Fibroblast of the aortic adventitia (primary cell): ENCODE results near the gene URB2. TPM values are rescaled to one million over a fixed set of nuclear protein-coding genes. Genes with fewer than 3 reads are reported as not detected.

ENCODE experiments used
- DNase-seq: peaks from one replicate; pipeline ENCODE4 v3.0.0-alpha.2; 2010; ENCODE audit warnings: low read depth
- H3K4me3 ChIP-seq: 2 replicates; pipeline ENCODE4 v1.5.1; 2011; ENCODE audit warnings: low read depth, mild to moderate bottlenecking, control low read depth, low read length, moderate library complexity
- total RNA-seq: library from RNA; depleted of rRNA; stranded (reverse); fragments of >200 nt; gene quantifications from 2 replicates; pipeline ENCODE4 v1.2.3, GENCODE V29; 2012; ENCODE audit warnings: low replicate concordance
- TF ChIP-seq, protein P1 (sequence below): IDR thresholded peaks from 2 replicates; pipeline ENCODE4 v1.5.1; 2011; ENCODE audit warnings: mild to moderate bottlenecking, low read length, control low read depth, inconsistent platforms; ENCODE audit not compliant: insufficient read depth

Gene URB2
- total RNA-seq: 9.6 and 10.7 TPM in 2 replicates

DNA sequence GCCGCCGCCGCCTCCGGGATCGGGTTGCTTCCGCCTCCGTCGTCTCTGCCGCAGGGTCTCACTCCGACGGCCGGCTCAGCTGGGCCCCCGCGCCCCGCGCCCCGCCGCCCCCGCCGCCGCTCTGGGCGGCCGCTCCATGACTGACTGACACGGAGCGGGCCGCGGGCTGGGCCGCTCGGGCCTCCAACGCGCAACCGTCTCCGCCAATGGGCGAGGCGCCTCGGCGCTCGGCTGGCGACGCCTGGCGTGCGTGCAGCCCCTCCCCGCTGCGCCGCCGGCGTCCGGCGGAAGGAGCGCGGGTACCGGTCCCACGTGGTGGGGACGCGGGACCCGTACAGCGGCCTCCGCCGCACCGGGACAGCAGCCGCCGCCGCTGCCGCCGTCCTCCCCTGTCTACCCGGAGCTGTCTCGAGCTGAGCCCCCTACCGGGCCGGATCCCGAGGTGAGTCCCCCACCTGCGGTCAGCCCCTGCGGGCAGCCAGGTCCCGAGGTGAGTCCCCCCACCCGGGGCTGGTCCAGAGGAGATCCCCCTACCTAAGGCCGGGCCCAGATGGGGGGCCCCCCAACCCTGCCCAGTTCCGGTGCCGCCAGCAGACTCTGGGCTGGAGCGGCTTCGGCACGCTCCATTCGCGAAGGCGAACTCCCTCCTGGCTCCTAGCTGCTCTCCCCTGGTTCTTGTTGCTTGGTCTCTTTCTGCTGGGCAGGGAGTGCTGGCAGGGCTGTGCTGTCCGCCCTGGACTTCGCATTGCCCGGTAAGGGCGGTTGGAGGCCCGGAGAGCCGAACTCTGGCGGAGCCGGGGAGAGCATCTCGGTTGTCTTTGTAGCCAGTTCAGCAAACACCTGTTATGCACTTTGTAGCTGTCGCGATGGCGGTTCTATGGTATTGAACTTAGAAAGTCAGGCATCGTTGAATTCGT is at the start of gene URB2, which contains the start of gene TAF5L:
TSS of gene URB2 (plus strand) at position 333 of the 917 bp plus-strand sequence. CDS start 1,387 bp downstream, outside the sequence.
TSS of gene TAF5L (minus strand) at position 208 of the 917 bp plus-strand sequence. CDS start 11,640 bp downstream, outside the sequence.
- DNase-seq: peak; percentile 82
- TF ChIP-seq, protein P1, sequence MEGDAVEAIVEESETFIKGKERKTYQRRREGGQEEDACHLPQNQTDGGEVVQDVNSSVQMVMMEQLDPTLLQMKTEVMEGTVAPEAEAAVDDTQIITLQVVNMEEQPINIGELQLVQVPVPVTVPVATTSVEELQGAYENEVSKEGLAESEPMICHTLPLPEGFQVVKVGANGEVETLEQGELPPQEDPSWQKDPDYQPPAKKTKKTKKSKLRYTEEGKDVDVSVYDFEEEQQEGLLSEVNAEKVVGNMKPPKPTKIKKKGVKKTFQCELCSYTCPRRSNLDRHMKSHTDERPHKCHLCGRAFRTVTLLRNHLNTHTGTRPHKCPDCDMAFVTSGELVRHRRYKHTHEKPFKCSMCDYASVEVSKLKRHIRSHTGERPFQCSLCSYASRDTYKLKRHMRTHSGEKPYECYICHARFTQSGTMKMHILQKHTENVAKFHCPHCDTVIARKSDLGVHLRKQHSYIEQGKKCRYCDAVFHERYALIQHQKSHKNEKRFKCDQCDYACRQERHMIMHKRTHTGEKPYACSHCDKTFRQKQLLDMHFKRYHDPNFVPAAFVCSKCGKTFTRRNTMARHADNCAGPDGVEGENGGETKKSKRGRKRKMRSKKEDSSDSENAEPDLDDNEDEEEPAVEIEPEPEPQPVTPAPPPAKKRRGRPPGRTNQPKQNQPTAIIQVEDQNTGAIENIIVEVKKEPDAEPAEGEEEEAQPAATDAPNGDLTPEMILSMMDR: no peak
- peak within 1 kb of the TSS; percentile 89 for H3K4me3 ChIP-seq

DNA sequence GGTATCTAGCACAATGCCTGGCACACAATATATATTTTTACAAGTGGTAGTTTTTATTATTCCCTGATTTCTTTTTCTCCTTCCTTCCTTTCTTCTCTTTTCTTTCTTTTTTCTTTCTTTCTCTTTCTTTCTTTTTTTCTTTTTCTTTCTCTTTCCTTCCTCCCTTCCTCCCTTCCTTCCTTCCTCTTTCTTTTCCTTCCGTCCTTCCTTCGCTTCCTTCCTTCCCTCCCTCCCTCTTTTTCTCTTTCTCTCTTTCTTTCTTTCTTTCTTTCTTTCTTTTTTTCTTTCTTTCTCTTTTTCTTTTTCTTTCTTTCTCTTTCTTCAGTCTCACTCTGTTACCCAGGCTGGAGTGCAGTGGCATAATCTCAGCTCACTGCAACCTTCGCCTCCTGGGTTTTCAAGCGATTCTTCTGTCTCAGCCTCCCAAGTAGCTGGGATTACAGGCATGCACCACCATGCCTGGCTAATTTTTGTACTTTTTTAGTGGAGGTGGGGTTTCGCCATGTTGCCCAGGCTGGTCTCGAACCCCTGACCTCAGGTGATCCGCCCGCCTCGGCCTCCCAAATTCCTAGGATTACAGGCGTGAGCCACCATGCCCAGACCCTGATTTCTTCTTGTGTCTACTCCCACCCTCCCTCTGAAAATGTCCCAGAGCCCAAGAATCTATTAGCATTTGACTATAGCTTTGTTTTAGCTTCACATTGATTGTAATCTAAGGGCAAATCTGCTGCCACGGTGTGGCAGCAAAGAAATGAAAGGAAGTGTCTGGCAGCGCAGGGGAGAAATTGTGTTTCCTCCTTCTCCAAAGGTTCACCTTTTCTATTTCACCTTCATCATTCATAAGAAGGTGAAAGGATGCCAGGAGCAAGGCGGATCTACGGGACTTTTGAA is 47.6 kb upstream of the URB2 start:
- H3K4me3 ChIP-seq: no peak overlapping the region
- TF ChIP-seq, protein P1: no peak
- no peak for DNase-seq

DNA sequence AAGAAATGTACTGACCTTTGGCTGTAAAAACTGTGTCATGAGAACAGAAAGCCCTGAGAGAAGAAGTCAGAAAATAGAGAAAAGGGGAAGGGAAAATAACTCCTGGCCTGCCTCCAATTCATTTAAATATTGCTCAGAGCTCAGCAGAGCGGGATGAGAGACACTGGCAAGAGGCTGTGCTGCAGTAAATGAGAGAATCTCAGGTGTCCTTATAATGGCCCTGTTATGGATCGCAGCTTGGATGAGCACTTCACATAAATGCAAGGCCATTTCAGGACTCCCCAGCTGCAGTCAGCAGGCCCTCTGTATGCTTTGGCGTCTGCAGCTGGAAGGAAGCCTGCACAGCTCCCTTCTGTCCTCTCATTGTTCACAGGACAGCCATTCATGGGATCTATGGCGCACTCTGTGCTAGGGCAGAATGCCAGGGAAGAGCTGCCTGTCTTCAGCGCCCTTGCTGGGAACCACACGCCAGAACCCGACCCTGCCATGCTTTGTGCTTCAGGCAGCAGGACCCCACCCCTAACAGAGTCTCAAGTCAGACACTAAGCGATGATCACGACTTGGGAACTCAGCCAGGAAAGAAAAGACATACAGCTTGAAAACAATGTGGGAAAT is 46.9 kb upstream of the URB2 start:
- DNase-seq: peak; percentile 48
- H3K4me3 ChIP-seq: peak overlapping the region; percentile 23
- TF ChIP-seq, protein P1: no peak

DNA sequence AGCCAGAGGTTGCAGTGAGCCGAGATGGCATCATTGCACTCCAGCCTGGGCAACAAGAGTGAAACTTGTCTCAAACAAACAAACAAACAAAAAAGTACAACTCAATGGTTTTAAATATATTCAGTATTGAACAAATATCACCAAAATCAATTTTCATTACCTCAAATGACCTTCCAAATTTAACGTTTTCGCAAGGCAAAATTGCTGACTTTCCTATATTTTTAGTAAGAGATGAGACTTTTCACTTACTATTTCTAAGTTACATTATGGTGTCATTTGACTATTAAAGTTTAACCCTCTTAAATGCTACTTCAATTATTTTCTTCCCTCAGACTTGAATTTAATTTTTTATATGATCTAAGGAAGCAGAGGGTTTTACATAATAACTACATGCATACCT is 44.6 kb upstream of the URB2 start:
- TF ChIP-seq, protein P1: no peak
- no peak overlapping the region for H3K4me3 ChIP-seq
- DNase-seq: no peak

DNA sequence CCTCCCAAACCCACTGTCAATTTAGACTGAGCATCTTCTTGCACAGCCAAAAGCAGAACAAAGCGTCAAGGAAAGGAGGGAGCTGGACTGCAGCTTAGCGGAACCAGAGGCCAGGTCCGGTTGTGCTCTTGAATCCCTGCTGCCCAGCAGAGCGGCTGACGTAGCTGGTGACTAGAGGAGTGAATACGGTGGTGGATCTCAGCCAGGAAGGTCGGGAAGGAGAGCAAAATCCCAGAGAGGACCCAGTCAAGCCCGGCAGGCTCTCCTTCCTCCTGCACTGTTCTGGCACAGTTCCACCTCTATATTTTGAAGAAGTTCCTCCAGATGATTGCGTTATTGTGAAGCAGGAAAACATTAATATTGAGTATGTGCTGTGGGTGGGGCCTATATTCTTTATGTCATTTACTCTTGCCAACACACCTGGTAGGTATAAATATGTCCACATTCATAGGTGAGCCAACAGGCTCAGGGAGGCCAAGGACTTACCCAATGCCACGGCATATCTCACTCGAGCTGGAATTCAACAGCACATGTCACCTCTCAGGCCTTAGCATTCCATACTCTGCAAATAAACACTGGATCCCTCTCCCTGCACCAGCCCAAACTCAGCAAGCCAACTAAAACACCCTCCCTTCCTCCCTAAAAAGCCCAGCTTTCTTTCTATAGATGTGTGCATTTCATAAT is 43.9 kb upstream of the URB2 start:
- DNase-seq: no peak
- no peak overlapping the region for H3K4me3 ChIP-seq
- TF ChIP-seq, protein P1: no peak

DNA sequence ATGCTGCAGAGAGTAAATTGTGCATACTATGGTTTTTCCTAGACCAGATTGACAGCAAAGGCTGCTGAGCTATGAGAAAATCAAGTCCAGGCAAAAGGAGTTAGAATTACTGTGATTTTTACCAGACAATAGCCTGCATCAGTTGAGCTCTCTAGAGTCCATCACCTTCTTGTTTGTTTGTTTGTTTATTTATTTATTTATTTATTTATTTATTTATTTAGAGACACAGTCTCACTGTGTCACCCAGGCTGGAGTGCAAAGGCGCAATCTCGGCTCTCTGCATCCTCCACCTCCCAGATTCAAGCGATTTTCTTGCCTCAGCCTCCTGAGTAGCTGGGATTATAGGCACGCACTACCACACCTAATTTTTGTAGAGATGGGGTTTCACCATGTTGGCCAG is 43.3 kb upstream of the URB2 start:
- TF ChIP-seq, protein P1: no peak
- no peak for DNase-seq
- no peak overlapping the region for H3K4me3 ChIP-seq
